ENCODE measurements around the gene MAPKAPK2.
"Not testable (repeated sequence)": the region's sequence is repeated elsewhere in the genome, so short reads cannot be mapped to it uniquely, and the experiment has no call there.

MAPKAPK2 gene

DNA sequence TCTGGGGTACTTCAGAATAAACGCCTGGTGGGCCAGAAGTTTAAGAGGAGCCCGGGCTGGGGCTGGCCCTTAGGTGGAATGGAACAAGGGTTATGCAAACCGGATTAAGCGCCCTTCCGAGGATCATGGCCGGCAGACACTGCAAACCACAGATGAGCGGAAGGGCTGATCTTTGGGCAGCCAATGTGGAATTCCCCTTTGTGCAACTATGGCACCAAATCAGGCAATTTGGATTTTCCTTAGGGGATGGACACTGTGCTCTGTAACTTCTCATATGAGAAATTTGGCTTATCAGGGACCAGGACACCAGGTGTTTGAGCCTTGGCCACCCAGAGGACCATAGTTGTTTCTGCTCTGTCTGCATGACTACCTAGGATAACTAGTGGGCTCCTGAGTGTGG, 93.3 kb downstream of the MAPKAPK2 start:
- DNase-seq (ENCODE audit: low spot score), result no peak

DNA sequence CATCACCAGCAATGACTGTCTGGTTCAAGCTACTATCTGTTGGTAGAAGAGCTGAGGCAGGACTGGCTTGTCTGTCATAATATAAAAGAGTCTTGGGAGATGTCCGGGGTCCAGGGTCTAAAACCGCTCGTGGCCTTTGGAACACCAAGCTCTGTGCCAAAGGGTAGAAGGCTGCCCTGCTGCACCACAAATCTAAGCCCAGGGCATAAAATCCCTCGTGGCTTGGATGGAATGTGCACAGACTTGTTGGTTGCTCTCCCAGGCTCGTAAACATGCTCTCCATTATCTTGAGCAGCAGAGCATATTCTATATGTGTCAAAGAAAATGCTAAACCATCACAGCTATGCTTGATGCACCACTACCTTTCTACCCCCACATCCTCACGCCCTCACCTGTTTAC, 94.2 kb downstream of the MAPKAPK2 start:
- not testable (repeated sequence) for DNase-seq (ENCODE audit: low spot score)

DNA sequence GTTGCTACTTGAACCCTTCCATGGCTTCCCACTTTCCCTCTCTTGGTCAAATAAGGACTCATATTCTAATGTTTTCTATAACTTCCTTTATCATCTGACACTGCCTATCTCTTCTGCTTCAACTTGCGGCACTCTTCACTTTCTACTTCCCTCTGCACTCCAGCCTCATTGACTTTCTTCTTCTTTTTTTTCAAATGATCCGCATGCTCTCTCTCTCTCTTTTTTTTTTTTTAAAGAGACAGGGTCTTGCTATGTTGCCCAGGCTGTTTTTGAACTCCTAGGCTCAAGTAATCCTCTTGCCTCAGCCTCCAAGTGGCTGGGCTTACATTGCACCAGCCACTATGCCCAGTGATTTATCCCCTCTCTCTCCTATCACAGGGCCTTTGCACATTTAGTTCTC, 94.9 kb downstream of the MAPKAPK2 start:
- DNase-seq (ENCODE audit: low spot score), result no peak

GRCh38 chr1:206782448-206782847, 97.7 kb downstream of the MAPKAPK2 start:
- no peak for DNase-seq (ENCODE audit: low spot score)

GRCh38 chr1:206783506-206783905, 98.8 kb downstream of the MAPKAPK2 start:
- DNase-seq (ENCODE audit: low spot score), result no peak

Measured in GM03348 (cell line).